ENCODE results near the gene CLASP1. TPM values are rescaled to one million over a fixed set of nuclear protein-coding genes. Genes with fewer than 3 reads are reported as not detected.

Gene CLASP1
- total RNA-seq, 2 experiments from 2014 or later = 33.8 to 72.4 TPM

GRCh38 chr2:121591199-121591598 lies 58.1 kb downstream of the CLASP1 start:
- H3K79me2 ChIP-seq (ENCODE audit: insufficient read depth, low read depth, low read length) = peaks cover 18% of the 10 kb centered on the region; the same call in 1 of the 2 replicates
- ChIA-PET POLR2A (interaction anchor here (1.0 kb wide), 1 partner anchor 50 kb away, joined by 5 read pairs; no protein-coding TSS in a partner anchor), CTCF (ENCODE audit: unreplicated experiment) (no interaction called here)

GRCh38 chr2:121588357-121588756 lies 60.9 kb downstream of the CLASP1 start:
- no peak overlapping the region for H3K4me3 ChIP-seq (ENCODE audit: low read depth, low read length, poor library complexity, severe bottlenecking)
- peaks cover 7% of the 10 kb centered on the region; the same call in 1 of the 2 replicates for H3K36me3 ChIP-seq (ENCODE audit: insufficient read depth, low read length)
- no peak overlapping the region for H2AFZ ChIP-seq (ENCODE audit: low read length)
- no peak overlapping the region for H3K27ac ChIP-seq (ENCODE audit: low read depth, low read length, poor library complexity, severe bottlenecking)
- intact Hi-C loops (cut with micrococcal nuclease; ENCODE audit: unreplicated experiment) = no loop called here
- no TSS peak for BruUV-seq (replicated peaks)
- H3K9me3 ChIP-seq (ENCODE audit: low read length) = no peaks in the 10 kb centered on the region
- no peaks in the 10 kb centered on the region for H3K4me1 ChIP-seq (ENCODE audit: insufficient read depth, low read length, poor library complexity, severe bottlenecking)
- H3K79me2 ChIP-seq (ENCODE audit: insufficient read depth, low read depth, low read length) = no peaks in the 10 kb centered on the region
- H3K4me2 ChIP-seq (ENCODE audit: low read length) = no peak overlapping the region
- no peaks in the 10 kb centered on the region for H3K9me2 ChIP-seq (ENCODE audit: insufficient read depth, low read length)
- CTCF ChIA-PET (ENCODE audit: unreplicated experiment) = no interaction called here
- TF ChIP-seq EZH2phosphoT487 (IDR thresholded peaks at IDR 0.05; ENCODE audit: borderline replicate concordance, low read depth, low read length) (no peak), CTCF (conservative IDR thresholded peaks at IDR 0.05; ENCODE audit: low read length) (no peak)
- DNase-seq (ENCODE audit: low spot score) = no peak
- H4K20me1 ChIP-seq (ENCODE audit: insufficient read depth, low read length) = peaks cover under 1% of the 10 kb centered on the region; the same call in 1 of the 2 replicates
- POLR2A ChIA-PET = interaction anchor here (0.6 to 0.7 kb wide), 2 partner anchors 25 to 57 kb away, joined by 3 read pairs; partner anchors contain the start of gene RNU4ATAC

More at GRCh38 chr2:121591199-121591598, 58.1 kb downstream of the CLASP1 start:
- Histone ChIP-seq H3K9me3 (ENCODE audit: low read length) (no peaks in the 10 kb centered on the region), H3K4me1 (ENCODE audit: insufficient read depth, low read length, poor library complexity, severe bottlenecking) (peaks cover 12% of the 10 kb centered on the region), H3K4me2 (ENCODE audit: low read length) (no peak overlapping the region), H3K9me2 (ENCODE audit: insufficient read depth, low read length) (no peaks in the 10 kb centered on the region), H3K4me3 (ENCODE audit: low read depth, low read length, poor library complexity, severe bottlenecking) (no peak overlapping the region), H3K36me3 (ENCODE audit: insufficient read depth, low read length) (0 out of 2 replicates have a peak, but pooled peaks cover 4% of the 10 kb centered on the region), H2AFZ (ENCODE audit: low read length) (no peak overlapping the region), H4K20me1 (ENCODE audit: insufficient read depth, low read length) (no peaks in the 10 kb centered on the region), H3K27ac (ENCODE audit: low read depth, low read length, poor library complexity, severe bottlenecking) (no peak overlapping the region)
- TF ChIP-seq CTCF (conservative IDR thresholded peaks at IDR 0.05; ENCODE audit: low read length) (no peak), EZH2phosphoT487 (IDR thresholded peaks at IDR 0.05; ENCODE audit: borderline replicate concordance, low read depth, low read length) (no peak)
- DNase-seq (ENCODE audit: low spot score) = no peak
- BruUV-seq (replicated peaks) = no TSS peak
- intact Hi-C loops (cut with micrococcal nuclease; ENCODE audit: unreplicated experiment) = no loop called here

- intact Hi-C loops (cut with micrococcal nuclease; ENCODE audit: unreplicated experiment) = no loop called here
- ChIA-PET CTCF (ENCODE audit: unreplicated experiment) (no interaction called here), POLR2A (interaction anchor here (0.7 to 1.3 kb wide), 3 partner anchors 8 to 116 kb away, joined by 3 to 4 read pairs (median 3); no protein-coding TSS in a partner anchor)
- Histone ChIP-seq H4K20me1 (ENCODE audit: insufficient read depth, low read length) (peaks cover 6% of the 10 kb centered on the region; the same call in 1 of the 2 replicates), H3K4me1 (ENCODE audit: insufficient read depth, low read length, poor library complexity, severe bottlenecking) (no peaks in the 10 kb centered on the region), H3K79me2 (ENCODE audit: insufficient read depth, low read depth, low read length) (no peaks in the 10 kb centered on the region), H2AFZ (ENCODE audit: low read length) (no peak overlapping the region), H3K9me2 (ENCODE audit: insufficient read depth, low read length) (no peaks in the 10 kb centered on the region), H3K4me2 (ENCODE audit: low read length) (no peak overlapping the region), H3K9me3 (ENCODE audit: low read length) (no peaks in the 10 kb centered on the region), H3K27ac (ENCODE audit: low read depth, low read length, poor library complexity, severe bottlenecking) (no peak overlapping the region), H3K4me3 (ENCODE audit: low read depth, low read length, poor library complexity, severe bottlenecking) (no peak overlapping the region), H3K36me3 (ENCODE audit: insufficient read depth, low read length) (peaks cover 9% of the 10 kb centered on the region; the same call in 1 of the 2 replicates)
- no peak for DNase-seq (ENCODE audit: low spot score)
- TF ChIP-seq CTCF (conservative IDR thresholded peaks at IDR 0.05; ENCODE audit: low read length) (no peak), EZH2phosphoT487 (IDR thresholded peaks at IDR 0.05; ENCODE audit: borderline replicate concordance, low read depth, low read length) (no peak)
- BruUV-seq (replicated peaks) = no TSS peak
Measured at GRCh38 chr2:121587131-121587530, 62.1 kb downstream of the CLASP1 start.
